Neural crest cell (in vitro differentiated cells): ENCODE measurements around the gene TEX11. TPM values are rescaled to one million over a fixed set of nuclear protein-coding genes. Genes with fewer than 3 reads are reported as not detected.
"Not testable (repeated sequence)": the region's sequence is repeated elsewhere in the genome, so short reads cannot be mapped to it uniquely, and the experiment has no call there.

Experiments used
- DNase-seq: peaks from one replicate; pipeline ENCODE4 v3.0.0; 2021; ENCODE audit warnings: low read depth, mixed read lengths, low spot score
- H3K27ac Mint-ChIP-seq: one replicate; pipeline ENCODE4 v1.8.0; 2021; ENCODE audit warnings: mild to moderate bottlenecking, mixed read lengths; ENCODE audit not compliant: unreplicated experiment
- H3K27me3 Mint-ChIP-seq: 2 replicates; pipeline ENCODE4 v1.8.0; 2021; ENCODE audit warnings: low read depth, mild to moderate bottlenecking, mixed read lengths
- H3K36me3 Mint-ChIP-seq: 2 replicates; pipeline ENCODE4 v1.8.0; 2021; ENCODE audit warnings: low read depth, mild to moderate bottlenecking, mixed read lengths
- H3K4me1 Mint-ChIP-seq: 2 replicates; pipeline ENCODE4 v1.8.0; 2021; ENCODE audit warnings: mixed read lengths
- H3K4me3 Mint-ChIP-seq: one replicate; pipeline ENCODE4 v1.8.0; 2021; ENCODE audit warnings: mild to moderate bottlenecking, mixed read lengths
- H3K9me3 Mint-ChIP-seq: 2 replicates; pipeline ENCODE4 v1.8.0; 2021; ENCODE audit warnings: mixed read lengths
- CTCF ChIP-seq: fragments of 200-600 bp; sonication (generic); conservative IDR thresholded peaks from 2 replicates; pipeline ENCODE4 v1.5.0; 2021; ENCODE audit warnings: antibody characterized with exemption, mild to moderate bottlenecking
- total RNA-seq: library from RNA; stranded (reverse); gene quantifications from 2 replicates; pipeline ENCODE4 v1.2.1, GENCODE V29; 2021

The TEX11 gene
- total RNA-seq, 1 donor from 2014 or later, result not detected

DNA sequence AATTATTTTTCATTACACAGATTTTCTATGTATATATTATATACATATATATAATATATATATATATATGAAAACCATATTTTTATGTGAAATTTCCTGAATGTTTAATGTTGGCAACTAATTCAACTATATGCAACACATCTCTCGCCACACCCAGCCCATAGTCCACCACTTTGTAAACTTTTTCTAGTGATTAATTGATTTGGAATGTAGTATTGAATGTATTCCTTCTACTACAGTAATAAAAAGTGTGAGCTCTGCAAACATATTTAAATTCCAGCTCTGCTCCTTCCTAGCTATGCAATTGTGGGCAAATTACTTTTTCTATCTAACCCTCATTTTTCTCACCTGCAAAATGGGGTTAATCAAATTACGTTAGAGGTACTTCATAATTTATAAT is 187.8 kb downstream of the TEX11 start:
- H3K27me3 Mint-ChIP-seq, result no peaks in the 10 kb centered on the region
- H3K4me3 Mint-ChIP-seq, result no peak overlapping the region
- DNase-seq, result no peak
- H3K9me3 Mint-ChIP-seq, result no peaks in the 10 kb centered on the region
- H3K27ac Mint-ChIP-seq, result no peak overlapping the region
- H3K36me3 Mint-ChIP-seq, result no peaks in the 10 kb centered on the region
- no peaks in the 10 kb centered on the region for H3K4me1 Mint-ChIP-seq
- TF ChIP-seq CTCF, result no peak

GRCh38 chrX:70711336-70711735 is 197.2 kb downstream of the TEX11 start:
- H3K27ac Mint-ChIP-seq, H3K4me3 Mint-ChIP-seq, H3K4me1 Mint-ChIP-seq, H3K36me3 Mint-ChIP-seq, H3K27me3 Mint-ChIP-seq, DNase-seq: not testable (repeated sequence)
- peaks cover 15% of the 10 kb centered on the region for H3K9me3 Mint-ChIP-seq

- H3K36me3 Mint-ChIP-seq, result no peaks in the 10 kb centered on the region
- no peak for TF ChIP-seq CTCF
- no peaks in the 10 kb centered on the region for H3K4me1 Mint-ChIP-seq
- peaks cover 11% of the 10 kb centered on the region for H3K9me3 Mint-ChIP-seq
- H3K27me3 Mint-ChIP-seq, result no peaks in the 10 kb centered on the region
- no peak overlapping the region for H3K4me3 Mint-ChIP-seq
- H3K27ac Mint-ChIP-seq, result no peak overlapping the region
- no peak for DNase-seq
These were observed 214.0 kb downstream of the TEX11 start for GRCh38 chrX:70694339-70695122.

- DNase-seq, H3K4me1 Mint-ChIP-seq, H3K27ac Mint-ChIP-seq, H3K36me3 Mint-ChIP-seq, H3K27me3 Mint-ChIP-seq, H3K4me3 Mint-ChIP-seq: not testable (repeated sequence)
- H3K9me3 Mint-ChIP-seq, result peaks cover 13% of the 10 kb centered on the region
These were observed 229.1 kb downstream of the TEX11 start for GRCh38 chrX:70679455-70679854.

DNA sequence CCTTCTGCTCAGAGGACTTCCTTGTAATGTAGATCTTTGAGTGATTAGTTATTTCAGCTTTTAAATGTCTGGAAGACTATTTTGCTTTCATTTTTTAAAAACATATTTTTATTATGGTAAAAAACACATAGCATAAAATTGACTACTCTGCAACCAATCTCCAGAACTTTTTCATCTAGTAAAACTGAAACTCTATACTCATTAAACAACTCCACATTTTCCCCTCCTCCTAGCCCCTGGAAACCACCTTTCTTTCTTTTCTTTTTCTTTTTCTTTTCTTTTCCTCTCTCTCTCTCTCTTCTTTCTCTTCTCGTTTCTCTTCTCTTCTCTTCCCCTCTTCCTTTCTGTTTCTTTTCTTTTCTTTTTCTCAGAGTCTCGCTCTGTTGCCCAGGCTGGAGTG is 233.2 kb downstream of the TEX11 start:
- DNase-seq, result no peak
- no peaks in the 10 kb centered on the region for H3K36me3 Mint-ChIP-seq
- no peaks in the 10 kb centered on the region for H3K4me1 Mint-ChIP-seq
- no peak overlapping the region for H3K27ac Mint-ChIP-seq
- H3K9me3 Mint-ChIP-seq, result peaks cover 10% of the 10 kb centered on the region
- no peak for TF ChIP-seq CTCF
- no peak overlapping the region for H3K4me3 Mint-ChIP-seq
- H3K27me3 Mint-ChIP-seq, result no peaks in the 10 kb centered on the region

DNA sequence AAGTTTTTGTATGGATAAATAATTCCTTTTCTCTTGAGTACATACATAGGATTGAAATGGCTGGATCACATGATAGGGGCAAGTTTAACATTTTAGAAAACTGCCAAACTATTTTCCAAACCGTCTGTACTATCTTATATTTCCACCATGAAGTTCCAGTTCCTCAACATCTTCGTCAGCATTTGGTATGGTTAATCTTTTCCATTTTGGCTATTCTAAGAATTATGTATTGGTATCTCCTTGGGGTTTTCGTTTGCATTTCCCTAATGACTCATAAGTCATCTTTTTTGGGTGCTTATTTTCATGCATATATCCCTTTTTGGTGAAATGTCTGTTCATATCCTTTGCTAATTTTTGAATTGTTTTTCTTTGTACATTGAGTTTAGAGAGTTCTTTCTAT is 236.2 kb downstream of the TEX11 start:
- no peaks in the 10 kb centered on the region for H3K27me3 Mint-ChIP-seq
- no peaks in the 10 kb centered on the region for H3K36me3 Mint-ChIP-seq

More for the DNA sequence above, 236.2 kb downstream of the TEX11 start:
- no peaks in the 10 kb centered on the region for H3K4me1 Mint-ChIP-seq
- H3K27ac Mint-ChIP-seq, result no peak overlapping the region
- no peak for DNase-seq
- no peak overlapping the region for H3K4me3 Mint-ChIP-seq
- peaks cover 10% of the 10 kb centered on the region for H3K9me3 Mint-ChIP-seq
- no peak for TF ChIP-seq CTCF
